HG02623 (cell line): ENCODE data around the gene THSD7B.
"Not testable (repeated sequence)": the region's sequence is repeated elsewhere in the genome, so short reads cannot be mapped to it uniquely, and the experiment has no call there.

Source experiments
- ATAC-seq: cut with Tn5 transposase; IDR thresholded peaks from one replicate; pipeline ENCODE4 v1.9.1; 2021; ENCODE audit warnings: moderate library complexity; ENCODE audit not compliant: unreplicated experiment

The THSD7B gene, protein sequence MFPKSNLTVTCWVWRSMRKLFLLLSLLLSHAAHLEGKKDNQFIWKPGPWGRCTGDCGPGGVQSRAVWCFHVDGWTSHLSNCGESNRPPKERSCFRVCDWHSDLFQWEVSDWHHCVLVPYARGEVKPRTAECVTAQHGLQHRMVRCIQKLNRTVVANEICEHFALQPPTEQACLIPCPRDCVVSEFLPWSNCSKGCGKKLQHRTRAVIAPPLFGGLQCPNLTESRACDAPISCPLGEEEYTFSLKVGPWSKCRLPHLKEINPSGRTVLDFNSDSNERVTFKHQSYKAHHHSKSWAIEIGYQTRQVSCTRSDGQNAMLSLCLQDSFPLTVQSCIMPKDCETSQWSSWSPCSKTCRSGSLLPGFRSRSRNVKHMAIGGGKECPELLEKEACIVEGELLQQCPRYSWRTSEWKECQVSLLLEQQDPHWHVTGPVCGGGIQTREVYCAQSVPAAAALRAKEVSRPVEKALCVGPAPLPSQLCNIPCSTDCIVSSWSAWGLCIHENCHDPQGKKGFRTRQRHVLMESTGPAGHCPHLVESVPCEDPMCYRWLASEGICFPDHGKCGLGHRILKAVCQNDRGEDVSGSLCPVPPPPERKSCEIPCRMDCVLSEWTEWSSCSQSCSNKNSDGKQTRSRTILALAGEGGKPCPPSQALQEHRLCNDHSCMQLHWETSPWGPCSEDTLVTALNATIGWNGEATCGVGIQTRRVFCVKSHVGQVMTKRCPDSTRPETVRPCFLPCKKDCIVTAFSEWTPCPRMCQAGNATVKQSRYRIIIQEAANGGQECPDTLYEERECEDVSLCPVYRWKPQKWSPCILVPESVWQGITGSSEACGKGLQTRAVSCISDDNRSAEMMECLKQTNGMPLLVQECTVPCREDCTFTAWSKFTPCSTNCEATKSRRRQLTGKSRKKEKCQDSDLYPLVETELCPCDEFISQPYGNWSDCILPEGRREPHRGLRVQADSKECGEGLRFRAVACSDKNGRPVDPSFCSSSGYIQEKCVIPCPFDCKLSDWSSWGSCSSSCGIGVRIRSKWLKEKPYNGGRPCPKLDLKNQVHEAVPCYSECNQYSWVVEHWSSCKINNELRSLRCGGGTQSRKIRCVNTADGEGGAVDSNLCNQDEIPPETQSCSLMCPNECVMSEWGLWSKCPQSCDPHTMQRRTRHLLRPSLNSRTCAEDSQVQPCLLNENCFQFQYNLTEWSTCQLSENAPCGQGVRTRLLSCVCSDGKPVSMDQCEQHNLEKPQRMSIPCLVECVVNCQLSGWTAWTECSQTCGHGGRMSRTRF (N-terminal part only)

DNA sequence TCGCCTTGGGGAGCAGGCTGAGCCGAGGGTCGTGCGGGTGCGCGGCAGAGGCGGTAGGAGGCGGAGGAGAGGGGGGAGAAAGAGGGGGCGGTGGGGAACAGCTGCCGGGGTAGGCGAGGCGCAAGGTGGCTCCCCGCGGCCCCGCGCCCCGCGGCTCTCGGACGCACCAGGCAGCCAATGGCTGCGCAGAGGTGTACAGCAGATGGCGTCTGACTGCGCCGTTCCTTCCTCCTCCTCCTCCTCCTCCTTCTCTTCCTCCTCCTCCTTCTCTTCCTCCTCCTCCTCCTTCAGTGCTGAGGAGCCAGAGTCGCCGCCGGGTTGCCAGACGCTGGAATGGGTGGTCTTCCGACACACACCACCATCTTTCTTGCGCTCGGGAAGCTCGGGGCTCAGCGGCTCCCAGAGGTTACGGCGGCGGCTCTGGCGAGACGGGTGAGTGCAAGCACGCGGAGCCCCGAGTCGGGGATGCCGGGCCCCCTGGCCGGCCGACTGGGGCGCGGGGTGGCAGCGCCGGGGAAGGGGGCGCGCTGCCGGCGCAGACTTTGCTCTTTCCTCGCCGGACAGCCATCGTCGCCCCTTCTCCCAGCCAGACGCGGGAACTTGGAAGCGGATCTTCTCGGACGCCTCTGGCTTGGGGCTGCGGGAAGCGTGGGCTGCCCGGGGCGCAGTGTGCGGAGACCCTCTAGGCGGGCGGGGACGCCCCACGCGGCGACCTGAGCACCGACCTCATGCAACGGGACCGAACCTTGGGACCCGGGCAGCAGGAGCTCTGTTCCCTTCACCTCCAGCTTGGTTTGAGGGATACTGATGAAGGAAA is at the start of gene THSD7B:
Gene THSD7B, plus strand, starts transcription at position 290 of the 817 bp plus-strand sequence. CDS start 116,634 bp downstream, outside the sequence.
- ATAC-seq = no peak

DNA sequence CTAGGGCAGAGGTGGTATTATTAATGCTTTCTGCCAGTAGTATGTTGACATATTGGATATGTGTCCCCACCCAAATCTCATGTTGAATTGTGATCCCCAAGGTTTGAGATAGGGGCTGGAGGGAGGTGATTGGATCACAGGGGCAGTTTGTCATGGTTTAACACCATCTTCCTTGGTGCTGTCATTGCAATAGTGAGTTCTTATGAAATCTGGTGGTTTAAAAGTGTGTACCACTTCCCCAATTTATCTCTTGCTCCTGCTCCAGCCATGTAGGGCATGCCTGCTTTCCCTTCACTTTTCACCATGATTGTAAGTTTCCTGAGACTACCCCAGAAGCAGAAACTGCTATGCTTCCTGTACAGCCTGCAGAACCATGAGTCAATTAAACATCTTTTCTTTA is 47.1 kb upstream of the THSD7B start:
- ATAC-seq = no peak

DNA sequence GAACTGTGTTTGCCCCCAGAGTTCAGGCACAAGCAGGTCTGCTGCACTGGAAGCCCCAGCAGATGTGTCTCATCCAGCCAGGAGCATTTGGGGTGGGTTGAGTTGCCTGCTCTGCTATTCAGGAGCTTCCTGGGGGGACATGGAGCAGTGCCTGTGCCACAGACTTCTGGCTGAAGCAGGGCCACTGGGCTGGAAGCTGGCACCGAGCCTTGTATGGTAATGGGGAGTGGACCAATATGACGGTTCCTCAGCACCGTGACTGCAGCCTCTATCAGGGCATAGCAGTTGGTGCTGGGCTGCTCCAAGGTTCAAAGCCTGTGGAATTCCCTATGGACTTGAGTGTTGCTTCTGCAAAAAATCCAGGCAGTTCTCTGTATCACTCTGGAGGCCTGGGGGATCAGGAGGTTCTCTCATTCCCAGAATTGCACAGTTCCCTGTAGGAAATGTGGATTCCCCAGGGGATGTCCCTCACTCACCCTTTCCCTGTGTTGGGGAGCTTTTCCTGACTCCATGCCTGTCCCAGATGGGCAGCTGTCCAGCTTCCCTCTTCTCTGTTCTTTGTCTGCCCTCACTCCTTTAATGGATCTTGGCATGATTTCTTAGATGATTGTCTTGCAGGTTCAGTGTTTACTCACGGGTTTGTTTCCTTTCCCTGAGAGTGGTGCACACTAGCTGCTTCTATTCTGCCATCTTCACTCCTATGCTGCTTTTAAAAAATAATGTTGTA is 37.2 kb upstream of the THSD7B start:
- ATAC-seq = no peak

DNA sequence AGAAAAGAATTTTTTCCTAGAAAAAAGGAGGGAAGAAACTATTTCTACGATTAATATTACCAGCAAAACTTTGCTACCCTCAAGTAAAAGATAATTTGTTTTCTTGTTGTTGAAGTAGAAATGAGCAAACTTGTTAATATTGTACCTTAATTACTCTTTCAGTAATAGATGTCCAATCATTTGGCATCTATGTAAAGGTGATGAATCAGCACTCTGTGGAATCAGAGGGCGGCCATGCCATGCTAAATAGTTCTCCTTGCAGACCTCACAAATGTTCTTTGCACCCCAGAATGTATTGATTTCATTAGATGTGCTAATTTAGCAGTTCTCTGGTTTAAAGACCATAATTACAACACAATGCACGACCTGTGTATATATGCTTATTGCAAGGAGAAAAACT is 29.1 kb upstream of the THSD7B start:
- no peak for ATAC-seq

DNA sequence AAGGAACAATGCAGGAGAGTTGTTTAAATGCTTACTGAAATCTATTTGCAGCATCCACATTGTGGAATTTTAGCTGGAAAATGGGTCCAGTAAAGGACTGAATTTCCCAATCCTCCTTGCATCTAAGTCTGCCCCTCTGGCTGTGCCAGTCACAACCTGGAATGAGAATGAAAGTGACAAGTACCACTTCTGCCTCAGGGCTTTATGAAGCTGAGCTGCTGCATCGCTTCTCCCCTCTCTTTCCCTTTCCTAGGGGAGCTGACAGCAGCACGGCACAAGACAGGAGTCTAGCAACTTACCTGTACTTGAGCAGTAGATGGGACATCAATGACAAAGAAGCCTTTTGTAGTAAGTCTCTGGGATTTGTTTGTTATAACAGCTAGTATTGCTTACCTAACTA is 27.3 kb upstream of the THSD7B start:
- ATAC-seq = no peak

DNA sequence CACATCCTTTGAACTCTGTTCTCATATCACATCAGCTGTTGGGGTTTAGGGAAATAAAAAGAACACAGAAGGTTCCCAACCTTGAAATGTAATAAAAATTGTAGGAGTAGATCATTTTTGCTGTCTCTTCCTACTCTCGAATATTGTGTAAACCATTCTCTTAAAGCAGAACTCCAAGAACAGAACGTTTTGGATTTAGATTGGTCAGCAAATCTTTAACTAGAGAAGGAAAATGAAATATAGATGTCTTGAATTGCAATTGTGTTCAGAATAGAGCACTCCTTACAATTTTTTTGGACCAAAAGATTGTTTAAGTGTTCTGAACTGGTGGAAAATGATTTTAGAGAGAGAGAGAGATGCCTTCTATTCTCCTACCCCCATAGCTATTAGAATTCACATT is 23.9 kb upstream of the THSD7B start:
- no peak for ATAC-seq

DNA sequence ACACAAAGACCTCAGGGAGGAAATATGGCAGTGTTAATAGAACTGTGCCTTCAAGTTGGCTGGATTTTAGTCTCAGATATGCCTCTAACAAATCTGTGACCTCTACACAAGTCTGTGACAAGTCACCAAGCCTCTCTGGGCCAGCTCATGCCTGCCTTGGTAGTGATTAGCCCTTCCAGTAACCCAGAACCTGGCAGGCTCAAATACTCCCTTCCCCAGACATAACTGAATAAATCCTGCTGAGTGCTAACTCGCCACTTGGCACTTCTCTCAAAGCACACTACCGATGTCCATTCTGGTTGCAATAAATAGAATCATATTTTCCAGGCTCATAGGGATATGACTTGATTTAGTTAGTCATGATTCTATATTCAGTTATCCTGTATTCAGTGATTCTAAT is 15.3 kb upstream of the THSD7B start:
- ATAC-seq = no peak

DNA sequence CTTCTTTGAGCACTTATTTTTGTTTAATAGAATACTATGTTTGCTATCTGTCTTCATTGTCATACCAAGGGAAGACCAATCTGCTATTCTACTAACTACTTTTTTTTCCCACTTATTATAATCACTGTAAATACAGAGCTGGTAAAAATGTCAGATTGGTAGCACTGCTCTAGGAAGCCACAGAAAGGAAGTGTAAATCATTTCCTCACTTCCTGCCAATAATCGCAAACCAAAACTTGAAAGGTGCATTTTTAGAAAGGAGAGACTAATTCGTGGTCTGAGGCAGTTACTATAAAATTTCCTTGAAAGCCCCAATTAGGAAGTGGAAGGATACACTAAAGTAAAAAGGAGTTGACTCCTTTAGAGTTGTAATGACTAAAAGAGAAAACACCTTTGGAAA is 13.9 kb upstream of the THSD7B start:
- ATAC-seq = no peak

DNA sequence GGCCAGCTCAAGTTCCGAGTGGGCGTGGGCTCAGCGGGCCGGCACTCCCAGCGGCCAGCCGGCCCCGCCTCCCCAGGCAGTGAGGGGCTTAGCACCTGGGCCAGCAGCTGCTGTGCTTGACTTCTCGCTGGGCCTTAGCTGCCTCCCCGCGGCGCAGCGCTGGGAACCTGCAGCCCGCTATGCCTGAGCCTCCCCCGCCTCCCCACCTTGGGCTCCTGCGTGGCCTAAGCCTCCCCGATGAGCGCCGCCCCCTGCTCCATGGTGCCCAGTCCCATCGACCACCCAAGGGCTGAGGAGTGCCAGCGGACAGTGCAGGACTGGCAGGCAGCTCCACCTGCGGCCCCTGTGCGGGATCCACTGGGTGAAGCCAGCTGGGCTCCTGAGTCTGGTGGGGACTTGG is 6.8 kb upstream of the THSD7B start:
- ATAC-seq = not testable (repeated sequence)

DNA sequence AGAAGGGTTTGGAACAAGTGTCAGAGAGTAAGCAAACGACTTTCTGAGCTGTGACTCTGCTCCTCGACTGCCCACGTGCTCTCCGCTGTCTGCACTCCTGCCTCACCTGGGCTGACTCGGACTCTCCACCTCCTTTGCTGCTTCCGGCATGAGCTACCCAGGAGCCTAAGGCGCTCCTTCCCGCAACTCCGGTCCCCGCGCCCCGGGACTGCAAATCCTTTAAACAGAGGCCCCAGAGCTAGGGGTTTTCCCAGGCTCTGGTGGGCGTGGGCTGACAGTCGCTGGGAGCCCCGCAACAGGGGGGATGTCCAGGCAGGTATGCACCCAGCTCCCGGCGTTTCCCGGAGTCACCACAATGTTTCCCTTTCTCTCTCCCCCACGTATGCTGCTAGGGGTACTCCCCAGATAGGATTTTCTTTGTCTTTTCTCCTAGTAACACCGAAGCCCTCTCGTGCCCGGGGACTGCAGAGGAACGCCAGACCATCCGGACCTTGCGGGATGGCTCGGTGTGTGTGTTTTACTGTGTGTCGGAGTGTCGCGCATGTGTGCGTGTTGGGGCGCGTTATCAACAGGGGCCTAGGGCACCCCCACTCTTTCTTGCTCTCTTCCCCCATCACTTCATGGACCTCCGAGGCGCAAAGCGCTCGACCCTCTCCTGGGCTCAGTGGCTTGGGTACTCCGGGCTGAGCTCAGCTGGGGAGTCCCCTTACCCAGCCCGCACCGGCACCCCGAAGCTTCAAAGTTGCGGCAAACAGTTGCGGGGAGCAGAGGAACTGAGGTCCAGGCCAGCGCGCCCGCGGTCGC is 691 bp upstream of the THSD7B start:
- no peak for ATAC-seq

DNA sequence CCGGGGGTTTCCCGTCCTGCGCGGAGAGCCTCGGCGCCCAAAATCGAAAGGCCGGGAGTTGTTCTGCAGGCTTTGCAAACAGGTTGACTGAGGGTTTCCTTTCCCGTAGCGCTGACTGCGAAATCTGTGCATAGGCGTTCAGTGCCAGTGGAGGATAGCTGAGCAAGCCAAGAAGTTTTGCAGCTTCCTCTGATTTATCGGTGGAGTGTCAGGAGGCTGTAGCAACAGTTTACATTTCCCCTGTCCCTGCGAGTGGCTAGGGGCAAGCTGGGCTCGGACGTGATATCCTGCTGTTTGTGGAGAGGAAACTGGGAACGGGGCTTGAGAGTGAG is 694 bp downstream of the THSD7B start:
- ATAC-seq = no peak

DNA sequence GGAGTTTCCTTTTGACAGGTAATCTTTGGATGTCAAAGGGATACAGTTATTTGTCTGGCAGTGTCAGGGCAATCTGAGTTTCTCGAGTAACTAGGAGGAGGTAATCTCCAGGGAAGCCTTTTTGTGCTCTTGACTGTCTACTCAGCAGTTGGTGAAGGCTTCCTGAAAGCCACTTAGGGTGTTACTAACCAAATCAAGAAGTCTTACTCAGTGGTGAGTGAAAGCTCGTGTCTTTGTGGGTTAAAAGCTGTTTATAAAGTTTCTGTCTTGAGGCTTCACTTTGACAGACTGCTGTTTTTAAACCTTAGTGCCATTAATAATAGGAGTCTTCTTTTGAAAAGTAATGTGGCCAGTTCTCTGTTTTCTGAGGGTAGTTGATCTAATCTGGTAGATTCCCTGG is 1.7 kb downstream of the THSD7B start:
- no peak for ATAC-seq

DNA sequence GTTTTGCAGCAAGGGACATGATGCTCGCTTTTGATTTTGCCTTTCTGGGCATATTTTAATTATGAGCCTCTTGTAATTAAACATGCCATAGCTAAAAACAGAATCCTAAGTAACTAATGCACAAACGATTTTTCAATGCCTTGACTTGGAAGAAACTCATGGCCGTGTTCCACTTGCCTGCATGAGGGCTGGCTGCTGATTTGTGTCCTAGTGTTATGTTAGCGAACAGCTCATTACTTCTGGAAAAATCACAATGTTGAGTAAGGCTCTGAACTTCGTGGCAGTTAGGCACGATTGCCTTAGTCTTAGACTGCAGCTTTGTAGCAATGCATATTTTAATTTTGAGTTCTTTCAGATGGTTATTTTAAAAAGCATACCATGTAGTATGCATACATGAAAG is 4.5 kb downstream of the THSD7B start:
- ATAC-seq = no peak

DNA sequence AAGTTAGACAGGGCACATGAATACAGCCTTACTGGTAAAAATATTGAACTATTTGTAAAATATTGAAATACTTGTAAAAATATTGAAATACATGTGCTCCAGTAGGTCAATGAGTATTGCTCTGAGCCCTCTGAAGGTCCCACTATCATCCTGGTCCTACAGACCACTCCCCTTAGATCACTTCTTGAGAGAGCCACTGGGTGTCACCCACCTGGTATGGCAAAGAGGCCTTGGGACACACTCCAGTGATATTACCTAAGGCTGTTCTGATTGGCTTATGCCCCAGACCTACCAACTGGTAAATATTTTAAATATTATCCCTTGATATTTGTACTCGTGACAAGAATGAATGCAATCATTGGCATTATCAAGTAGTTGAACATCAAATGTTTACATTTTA is 5.0 kb downstream of the THSD7B start:
- no peak for ATAC-seq

DNA sequence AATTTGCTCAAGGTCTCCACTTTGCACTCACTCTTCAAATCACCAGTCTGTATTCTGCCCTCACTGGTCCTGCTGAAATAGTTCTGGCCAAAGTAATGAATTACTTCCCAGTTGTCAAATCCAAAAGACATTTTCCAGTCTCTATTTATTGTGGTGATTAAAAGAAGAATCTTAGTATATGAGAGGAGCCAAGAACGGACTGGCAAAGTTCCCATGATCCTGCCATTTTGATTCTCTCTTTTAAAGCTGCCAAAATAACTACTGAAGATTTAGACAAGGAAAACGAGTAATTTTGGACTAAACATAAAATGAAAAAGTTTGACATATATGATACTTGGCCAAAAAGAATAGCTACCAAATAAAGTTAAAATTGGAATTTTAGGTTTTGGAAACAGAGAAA is 12.0 kb downstream of the THSD7B start:
- no peak for ATAC-seq

DNA sequence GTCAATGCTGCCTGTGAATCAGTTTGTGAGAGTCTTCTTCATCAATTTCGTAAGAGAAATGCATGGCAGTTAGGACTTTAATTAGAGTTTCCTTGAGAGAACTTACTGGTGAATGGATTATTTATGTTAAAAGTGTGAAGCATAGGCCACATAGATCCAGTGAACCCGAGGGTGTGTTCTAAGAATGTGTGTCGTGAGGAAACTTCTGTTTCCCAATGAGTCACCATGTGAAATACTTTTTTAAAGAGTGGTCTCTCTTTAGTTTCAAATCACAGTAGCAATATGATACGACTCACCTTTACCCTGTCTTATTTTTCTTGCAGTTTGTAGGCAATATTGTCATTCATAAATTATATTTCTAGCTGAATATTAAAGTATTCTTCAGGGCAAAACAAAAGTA is 18.5 kb downstream of the THSD7B start:
- ATAC-seq = no peak

DNA sequence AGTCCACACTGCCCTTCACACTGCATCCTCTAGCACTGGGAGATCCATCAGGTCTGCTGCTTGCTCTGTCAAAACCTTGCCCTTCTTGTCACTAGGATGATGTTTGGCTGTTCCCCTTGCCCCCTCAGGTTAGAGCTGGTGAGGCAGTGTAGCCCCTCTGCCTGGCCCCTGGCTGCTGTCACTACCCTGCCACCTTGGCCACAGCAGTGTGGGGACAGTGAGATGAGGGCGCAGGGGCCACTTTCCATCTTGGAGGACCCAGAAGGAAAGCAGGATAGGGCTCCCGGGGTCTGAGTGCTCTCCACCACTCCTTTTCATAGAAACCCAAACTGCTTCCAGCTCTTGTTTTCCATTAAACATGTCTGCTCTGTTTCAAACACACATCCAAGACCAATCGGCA is 19.9 kb downstream of the THSD7B start:
- ATAC-seq = no peak

DNA sequence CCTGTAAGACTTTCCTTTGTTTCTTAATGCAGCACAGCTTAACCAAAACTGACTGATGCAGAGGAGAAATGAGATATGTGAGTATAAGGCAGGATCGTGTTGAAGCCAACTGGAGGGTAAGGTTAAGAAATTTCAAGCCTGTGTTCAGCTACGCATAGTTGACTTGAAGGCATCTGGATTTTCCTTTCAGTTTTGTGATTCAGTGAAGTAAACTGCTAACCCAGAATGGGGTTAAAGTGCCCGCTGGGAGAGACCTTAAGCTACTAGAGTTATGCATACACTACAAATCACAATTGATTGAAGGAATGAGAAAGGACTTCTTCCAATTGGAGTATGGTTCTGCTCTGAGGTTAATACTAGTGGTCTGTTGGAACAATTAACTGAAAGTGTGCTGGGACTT is 22.6 kb downstream of the THSD7B start:
- ATAC-seq = no peak

DNA sequence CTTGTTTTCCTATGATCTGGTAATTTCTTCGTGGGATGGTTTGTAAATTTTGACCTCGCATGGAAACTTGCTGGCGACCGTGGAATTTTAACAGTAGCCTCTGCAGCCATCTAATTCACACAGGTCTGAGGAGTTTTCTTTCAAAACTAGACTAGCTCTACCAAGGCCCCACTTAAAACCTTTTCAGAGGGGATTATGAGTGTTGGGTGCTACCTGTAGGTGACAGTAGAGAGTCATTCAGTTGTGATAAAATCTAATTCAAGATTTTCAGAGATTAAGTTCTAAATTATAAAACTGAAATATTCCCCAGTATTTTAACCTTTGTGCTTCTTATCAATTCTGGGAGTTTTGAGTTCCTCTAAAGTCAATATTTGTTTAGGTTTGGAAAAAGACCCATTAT is 31.0 kb downstream of the THSD7B start:
- ATAC-seq = no peak
